HG02981 (cell line): ENCODE data around the gene RC3H1.
A peak's percentile ranks its signal among the peaks of the same experiment; 100 is the strongest.
"Not testable (repeated sequence)": the region's sequence is repeated elsewhere in the genome, so short reads cannot be mapped to it uniquely, and the experiment has no call there.

Experiments
- ATAC-seq: cut with Tn5 transposase; IDR thresholded peaks from one replicate; pipeline ENCODE4 v1.9.1; 2021; ENCODE audit warnings: mild to moderate bottlenecking, moderate library complexity; ENCODE audit not compliant: unreplicated experiment

The RC3H1 gene

GRCh38 chr1:174022080-174022975 is at the start of gene RC3H1:
Gene RC3H1 (minus strand): TSS chr1:174022357. CDS start chr1:173992985, 29,372 bp downstream.
- ATAC-seq: peak; percentile 88

GRCh38 chr1:174070614-174071013 is 48.5 kb upstream of the RC3H1 start:
- no peak for ATAC-seq

- no peak for ATAC-seq
Observed at GRCh38 chr1:174068000-174068399, 45.8 kb upstream of the RC3H1 start.

GRCh38 chr1:174060090-174060489 is 37.9 kb upstream of the RC3H1 start:
- ATAC-seq: no peak

- ATAC-seq: no peak
Observed at GRCh38 chr1:174058624-174059023, 36.5 kb upstream of the RC3H1 start.

- not testable (repeated sequence) for ATAC-seq
Observed at GRCh38 chr1:174056609-174057008, 34.5 kb upstream of the RC3H1 start.

GRCh38 chr1:174055797-174056196 is 33.6 kb upstream of the RC3H1 start:
- not testable (repeated sequence) for ATAC-seq

- no peak for ATAC-seq
Observed at GRCh38 chr1:174053826-174054225, 31.7 kb upstream of the RC3H1 start.

- ATAC-seq: no peak
Observed at GRCh38 chr1:174052621-174053020, 30.5 kb upstream of the RC3H1 start.

- ATAC-seq: no peak
Observed at GRCh38 chr1:174051956-174052355, 29.8 kb upstream of the RC3H1 start.

GRCh38 chr1:174049514-174049913 is 27.4 kb upstream of the RC3H1 start:
- no peak for ATAC-seq

GRCh38 chr1:174044418-174045222 is 22.5 kb upstream of the RC3H1 start:
- ATAC-seq: no peak

GRCh38 chr1:174042509-174042908 is 20.4 kb upstream of the RC3H1 start:
- not testable (repeated sequence) for ATAC-seq

- ATAC-seq: no peak
Observed at GRCh38 chr1:174041369-174041768, 19.2 kb upstream of the RC3H1 start.

GRCh38 chr1:174040387-174040786 is 18.2 kb upstream of the RC3H1 start:
- no peak for ATAC-seq

GRCh38 chr1:174039027-174039426 is 16.9 kb upstream of the RC3H1 start:
- ATAC-seq: no peak

GRCh38 chr1:174036798-174037197 is 14.6 kb upstream of the RC3H1 start:
- no peak for ATAC-seq

GRCh38 chr1:174036204-174036603 is 14.0 kb upstream of the RC3H1 start:
- no peak for ATAC-seq

- no peak for ATAC-seq
Observed at GRCh38 chr1:174032671-174033222, 10.6 kb upstream of the RC3H1 start.

GRCh38 chr1:174031099-174031498 is 8.9 kb upstream of the RC3H1 start:
- ATAC-seq: no peak

GRCh38 chr1:174028495-174028894 is 6.3 kb upstream of the RC3H1 start:
- no peak for ATAC-seq
